BJ (cell line): ENCODE measurements around the gene TBL1X. TPM values are rescaled to one million over a fixed set of nuclear protein-coding genes. Genes with fewer than 3 reads are reported as not detected.

Experiments used
- CTCF ChIA-PET: fragments of 350-600 bp; formaldehyde crosslinking; extraction: SDS; loops from one replicate; lab custom pipeline; 2021; ENCODE audit warnings: antibody characterized with exemption, inconsistent platforms; lab: Yijun Ruan, JAX
- POLR2A ChIA-PET: fragments of 300-600 bp; sonication (Branson Sonifier 250); formaldehyde crosslinking; extraction: SDS; loops from one replicate; lab custom pipeline; 2021; ENCODE audit warnings: antibody characterized with exemption; lab: Charles Lee
- DNase-seq: peaks from one replicate; pipeline ENCODE4 v3.0.0-alpha.2; 2011; ENCODE audit warnings: low read depth
- H3K27me3 ChIP-seq: 2 replicates; pipeline ENCODE4 v1.6.0; 2011; ENCODE audit warnings: low read length; ENCODE audit not compliant: control insufficient read depth, insufficient read depth
- H3K36me3 ChIP-seq: 2 replicates; pipeline ENCODE4 v1.5.1; 2011; ENCODE audit warnings: low read length; ENCODE audit not compliant: control insufficient read depth, insufficient read depth
- H3K4me3 ChIP-seq: 2 replicates; pipeline ENCODE4 v1.5.1; 2011; ENCODE audit warnings: low read depth, mild to moderate bottlenecking, control low read depth, low read length
- polyA plus RNA-seq: library from polyadenylated mRNA; depleted of rRNA; stranded (reverse); fragments of >200 nt; gene quantifications from 2 replicates; pipeline ENCODE4 v1.2.3, GENCODE V29; 2011
- TF ChIP-seq, protein P1 (sequence below): IDR thresholded peaks from 2 replicates; pipeline ENCODE4 v1.5.1; 2011; ENCODE audit warnings: low read depth, mild to moderate bottlenecking, control low read depth, inconsistent platforms, low read length, moderate library complexity; ENCODE audit not compliant: insufficient read depth

TBL1X gene
- polyA plus RNA-seq, 1 experiment: 13.2 TPM

GRCh38 chrX:9683350-9683749 is 218.5 kb downstream of the TBL1X start:
- Histone ChIP-seq H3K4me3 (no peak overlapping the region), H3K27me3 (no peaks in the 10 kb centered on the region), H3K36me3 (no peaks in the 10 kb centered on the region)
- TF ChIP-seq, protein P1, sequence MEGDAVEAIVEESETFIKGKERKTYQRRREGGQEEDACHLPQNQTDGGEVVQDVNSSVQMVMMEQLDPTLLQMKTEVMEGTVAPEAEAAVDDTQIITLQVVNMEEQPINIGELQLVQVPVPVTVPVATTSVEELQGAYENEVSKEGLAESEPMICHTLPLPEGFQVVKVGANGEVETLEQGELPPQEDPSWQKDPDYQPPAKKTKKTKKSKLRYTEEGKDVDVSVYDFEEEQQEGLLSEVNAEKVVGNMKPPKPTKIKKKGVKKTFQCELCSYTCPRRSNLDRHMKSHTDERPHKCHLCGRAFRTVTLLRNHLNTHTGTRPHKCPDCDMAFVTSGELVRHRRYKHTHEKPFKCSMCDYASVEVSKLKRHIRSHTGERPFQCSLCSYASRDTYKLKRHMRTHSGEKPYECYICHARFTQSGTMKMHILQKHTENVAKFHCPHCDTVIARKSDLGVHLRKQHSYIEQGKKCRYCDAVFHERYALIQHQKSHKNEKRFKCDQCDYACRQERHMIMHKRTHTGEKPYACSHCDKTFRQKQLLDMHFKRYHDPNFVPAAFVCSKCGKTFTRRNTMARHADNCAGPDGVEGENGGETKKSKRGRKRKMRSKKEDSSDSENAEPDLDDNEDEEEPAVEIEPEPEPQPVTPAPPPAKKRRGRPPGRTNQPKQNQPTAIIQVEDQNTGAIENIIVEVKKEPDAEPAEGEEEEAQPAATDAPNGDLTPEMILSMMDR: no peak
- ChIA-PET POLR2A (no interaction called here), CTCF (interaction anchor here (1.0 kb wide), 1 partner anchor 867 kb away, joined by 4 read pairs; no protein-coding TSS in a partner anchor)
- no peak for DNase-seq

GRCh38 chrX:9687899-9688298 is 223.0 kb downstream of the TBL1X start:
- no peak for DNase-seq
- POLR2A ChIA-PET: no interaction called here
- CTCF ChIA-PET: interaction anchor here (0.7 kb wide), 1 partner anchor 431 kb away, joined by 6 read pairs; no protein-coding TSS in a partner anchor
- TF ChIP-seq, protein P1: no peak
- H3K27me3 ChIP-seq: no peaks in the 10 kb centered on the region
- peaks cover 2% of the 10 kb centered on the region; the same call in 1 of the 2 replicates for H3K36me3 ChIP-seq
- H3K4me3 ChIP-seq: no peak overlapping the region

DNA sequence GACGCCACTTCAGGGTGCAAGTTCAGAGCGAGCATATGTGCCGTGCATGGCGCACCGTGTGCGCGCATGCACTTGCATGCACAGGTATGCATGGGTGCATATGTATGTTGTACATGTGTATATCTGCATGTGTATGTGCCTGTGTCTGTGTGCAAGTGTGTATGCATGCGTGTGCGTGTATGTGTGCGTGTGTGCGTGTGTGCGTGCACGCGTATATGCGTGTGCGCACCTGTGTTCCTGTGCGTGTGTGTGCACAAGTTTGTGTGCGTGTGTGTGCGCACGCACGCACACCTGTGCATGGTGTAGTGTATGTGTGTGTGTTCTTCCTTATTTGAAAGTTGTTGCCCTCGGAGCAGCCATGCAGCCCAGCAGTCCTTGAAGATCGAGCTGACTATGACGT is 224.0 kb downstream of the TBL1X start:
- ChIA-PET POLR2A (no interaction called here), CTCF (no interaction called here)
- Histone ChIP-seq H3K27me3 (no peaks in the 10 kb centered on the region), H3K36me3 (peaks cover 4% of the 10 kb centered on the region; the same call in 1 of the 2 replicates), H3K4me3 (no peak overlapping the region)
- no peak for DNase-seq
- TF ChIP-seq, protein P1: no peak

- peaks cover 4% of the 10 kb centered on the region; the same call in 1 of the 2 replicates for H3K36me3 ChIP-seq
- ChIA-PET POLR2A (no interaction called here), CTCF (no interaction called here)
- TF ChIP-seq, protein P1: no peak
- no peaks in the 10 kb centered on the region for H3K27me3 ChIP-seq
- no peak for DNase-seq
- H3K4me3 ChIP-seq: no peak overlapping the region
These were observed 225.2 kb downstream of the TBL1X start for GRCh38 chrX:9690046-9690445.

GRCh38 chrX:9693307-9694001 is 228.6 kb downstream of the TBL1X start:
- H3K27me3 ChIP-seq: no peaks in the 10 kb centered on the region
- TF ChIP-seq, protein P1: no peak
- CTCF ChIA-PET: interaction anchor here (0.8 kb wide), 1 partner anchor 13 kb away, joined by 3 read pairs; no protein-coding TSS in a partner anchor
- H3K4me3 ChIP-seq: no peak overlapping the region
- POLR2A ChIA-PET: no interaction called here
- no peak for DNase-seq
- peaks cover 4% of the 10 kb centered on the region; the same call in 1 of the 2 replicates for H3K36me3 ChIP-seq
